ENCODE results near the gene PARP3.
A peak's percentile ranks its signal among the peaks of the same experiment; 100 is the strongest.
"Not testable (repeated sequence)": the region's sequence is repeated elsewhere in the genome, so short reads cannot be mapped to it uniquely, and the experiment has no call there.

Gene PARP3

GRCh38 chr3:51928438-51928837 lies 13.7 kb upstream of the PARP3 start:
- H3K4me1 ChIP-seq = no peaks in the 10 kb centered on the region
- no peak overlapping the region for H3K4me3 ChIP-seq
- H3K36me3 ChIP-seq = peaks cover 3 to 24% (median 13%) of the 10 kb centered on the region in 3 donors
- no peak for TF ChIP-seq CTCF (IDR thresholded peaks at IDR 0.05)
- intact Hi-C loops (cut with DNase I; ENCODE audit: low total_unique reads) = no loop called here
- no peak overlapping the region for H3K27ac ChIP-seq
- DNase-seq = no peak
- H3K9me3 ChIP-seq = no peaks in the 10 kb centered on the region
- no peaks in the 10 kb centered on the region for H3K27me3 ChIP-seq

GRCh38 chr3:51928981-51929380 lies 13.2 kb upstream of the PARP3 start:
- H3K4me1 ChIP-seq; intact Hi-C loops (cut with DNase I; ENCODE audit: low total_unique reads); H3K4me3 ChIP-seq; DNase-seq; H3K27ac ChIP-seq; H3K27me3 ChIP-seq; H3K9me3 ChIP-seq: not testable (repeated sequence)
- H3K36me3 ChIP-seq = peaks cover 5 to 29% (median 18%) of the 10 kb centered on the region in 3 donors

GRCh38 chr3:51929420-51930003 lies 12.7 kb upstream of the PARP3 start:
- intact Hi-C loops (cut with DNase I; ENCODE audit: low total_unique reads) = no loop called here
- no peak for TF ChIP-seq CTCF (IDR thresholded peaks at IDR 0.05)
- DNase-seq = no peak
- no peaks in the 10 kb centered on the region for H3K9me3 ChIP-seq
- H3K4me1 ChIP-seq = no peaks in the 10 kb centered on the region
- H3K4me3 ChIP-seq = no peak overlapping the region
- no peaks in the 10 kb centered on the region for H3K27me3 ChIP-seq
- H3K27ac ChIP-seq = no peak overlapping the region
- H3K36me3 ChIP-seq = peaks cover 11 to 35% (median 23%) of the 10 kb centered on the region in 3 donors

GRCh38 chr3:51930439-51930838 lies 11.7 kb upstream of the PARP3 start:
- intact Hi-C loops (cut with DNase I; ENCODE audit: low total_unique reads) = no loop called here
- H3K27ac ChIP-seq = no peak overlapping the region

GRCh38 chr3:51931756-51932155 lies 10.4 kb upstream of the PARP3 start:
- H3K9me3 ChIP-seq = no peaks in the 10 kb centered on the region
- intact Hi-C loops (cut with DNase I; ENCODE audit: low total_unique reads) = no loop called here
- no peak overlapping the region for H3K4me3 ChIP-seq
- peaks cover 33 to 57% (median 46%) of the 10 kb centered on the region in 3 donors for H3K36me3 ChIP-seq
- DNase-seq = no peak
- H3K4me1 ChIP-seq = no peaks in the 10 kb centered on the region
- H3K27ac ChIP-seq = no peak overlapping the region
- no peaks in the 10 kb centered on the region for H3K27me3 ChIP-seq
- TF ChIP-seq CTCF (IDR thresholded peaks at IDR 0.05) = no peak

More at GRCh38 chr3:51930439-51930838, 11.7 kb upstream of the PARP3 start:
- no peak overlapping the region for H3K4me3 ChIP-seq
- no peaks in the 10 kb centered on the region for H3K4me1 ChIP-seq
- DNase-seq = no peak
- H3K9me3 ChIP-seq = no peaks in the 10 kb centered on the region
- TF ChIP-seq CTCF (IDR thresholded peaks at IDR 0.05) = no peak
- H3K36me3 ChIP-seq = peaks cover 20 to 44% (median 33%) of the 10 kb centered on the region in 3 donors
- H3K27me3 ChIP-seq = no peaks in the 10 kb centered on the region

GRCh38 chr3:51932471-51933370 lies 9.4 kb upstream of the PARP3 start:
- Histone ChIP-seq H3K9me3 (no peaks in the 10 kb centered on the region), H3K36me3 (peaks cover 42 to 67% (median 56%) of the 10 kb centered on the region in 3 donors), H3K27ac (no peak overlapping the region), H3K27me3 (no peaks in the 10 kb centered on the region), H3K4me3 (no peak overlapping the region), H3K4me1 (no peaks in the 10 kb centered on the region)
- no peak for TF ChIP-seq CTCF (IDR thresholded peaks at IDR 0.05)
- peak in 1 of 2 donors; percentile 60 for DNase-seq
- intact Hi-C loops (cut with DNase I; ENCODE audit: low total_unique reads) = no loop called here
